ENCODE measurements around the gene NUDT14. TPM values are rescaled to one million over a fixed set of nuclear protein-coding genes. Genes with fewer than 3 reads are reported as not detected.

Gene NUDT14
- total RNA-seq, 2 donors from 2014 or later = 32.9 to 36.5 TPM

DNA sequence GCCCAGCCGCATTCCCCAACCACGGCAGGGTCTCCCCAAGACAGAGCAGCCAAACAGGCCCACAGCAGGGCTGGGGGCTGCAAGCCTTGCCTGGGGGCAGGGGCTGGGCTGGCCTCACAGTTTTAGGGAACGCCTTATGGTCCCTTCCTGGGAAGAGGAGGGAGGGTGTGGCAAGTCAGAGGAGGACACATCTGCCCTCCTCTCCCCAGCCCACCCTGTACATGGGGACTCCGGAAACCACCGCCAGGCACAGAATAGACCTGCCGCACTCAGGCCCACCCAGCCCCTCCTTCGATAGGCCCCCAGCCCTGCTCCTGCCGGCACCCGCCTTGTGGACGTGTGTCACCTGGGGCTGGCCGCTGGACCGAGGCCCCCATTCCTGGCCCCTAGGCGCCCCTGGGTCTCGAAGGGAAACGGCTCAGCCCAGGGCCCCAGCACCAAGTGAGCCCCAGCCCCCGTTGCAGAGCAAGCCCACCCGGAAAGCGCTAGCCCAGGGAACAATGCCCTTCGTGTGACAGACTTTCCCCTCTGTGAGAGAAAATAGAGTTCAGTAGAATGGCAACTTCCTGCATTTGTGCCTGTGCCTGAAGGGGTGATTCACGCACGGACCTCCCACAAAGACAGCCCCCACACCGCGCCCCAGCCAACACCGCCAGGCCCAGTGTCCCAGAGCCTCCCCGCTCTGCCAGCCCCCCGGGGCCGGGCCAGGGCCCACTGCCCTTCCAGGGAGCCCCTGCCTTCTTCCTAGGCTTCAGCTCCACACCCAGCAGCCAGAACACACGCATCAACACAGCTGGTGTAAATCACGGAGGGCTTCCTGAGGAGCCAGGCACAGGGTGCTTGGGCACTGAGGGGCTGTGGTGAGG, 12.0 kb upstream of the NUDT14 start:
- 42% methylated on average over 19 of the region's 29 CpGs for WGBS
- intact Hi-C loops (cut with DNase I) = no loop called here

DNA sequence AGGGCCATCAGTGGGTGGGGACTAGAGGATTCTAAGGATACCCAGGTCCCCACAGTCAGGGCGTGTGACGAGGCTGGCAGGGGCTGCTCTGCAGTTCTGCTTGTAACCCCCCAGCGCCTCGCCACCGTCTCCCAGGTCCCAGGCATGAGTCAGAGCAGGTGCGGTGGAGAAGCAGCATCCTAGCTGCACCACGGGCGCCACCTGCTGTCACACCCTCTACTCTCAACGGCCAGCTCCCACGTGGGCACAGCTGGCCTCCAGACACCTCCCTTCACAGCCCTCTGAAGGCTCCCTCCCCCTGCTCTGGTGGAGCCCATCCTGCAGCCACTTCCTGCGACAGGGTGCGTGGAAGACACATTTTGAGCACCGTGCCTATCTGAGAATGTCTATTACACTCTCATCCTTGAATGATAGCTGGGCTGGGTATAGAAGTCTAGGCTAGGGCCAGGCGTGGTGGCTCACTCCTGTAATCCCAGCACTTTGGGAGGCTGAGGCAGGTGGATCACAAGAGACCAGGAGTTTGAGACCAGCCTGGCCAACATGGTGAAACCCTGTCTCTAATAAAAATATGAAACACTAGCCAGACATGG, 6.9 kb upstream of the NUDT14 start:
- no peak for DNase-seq (ENCODE audit: low spot score)
- no peak for TF ChIP-seq POLR2A (IDR thresholded peaks at IDR 0.05)
- TF ChIP-seq POLR2AphosphoS5 (IDR thresholded peaks at IDR 0.05) = no peak
- TF ChIP-seq, protein P1, sequence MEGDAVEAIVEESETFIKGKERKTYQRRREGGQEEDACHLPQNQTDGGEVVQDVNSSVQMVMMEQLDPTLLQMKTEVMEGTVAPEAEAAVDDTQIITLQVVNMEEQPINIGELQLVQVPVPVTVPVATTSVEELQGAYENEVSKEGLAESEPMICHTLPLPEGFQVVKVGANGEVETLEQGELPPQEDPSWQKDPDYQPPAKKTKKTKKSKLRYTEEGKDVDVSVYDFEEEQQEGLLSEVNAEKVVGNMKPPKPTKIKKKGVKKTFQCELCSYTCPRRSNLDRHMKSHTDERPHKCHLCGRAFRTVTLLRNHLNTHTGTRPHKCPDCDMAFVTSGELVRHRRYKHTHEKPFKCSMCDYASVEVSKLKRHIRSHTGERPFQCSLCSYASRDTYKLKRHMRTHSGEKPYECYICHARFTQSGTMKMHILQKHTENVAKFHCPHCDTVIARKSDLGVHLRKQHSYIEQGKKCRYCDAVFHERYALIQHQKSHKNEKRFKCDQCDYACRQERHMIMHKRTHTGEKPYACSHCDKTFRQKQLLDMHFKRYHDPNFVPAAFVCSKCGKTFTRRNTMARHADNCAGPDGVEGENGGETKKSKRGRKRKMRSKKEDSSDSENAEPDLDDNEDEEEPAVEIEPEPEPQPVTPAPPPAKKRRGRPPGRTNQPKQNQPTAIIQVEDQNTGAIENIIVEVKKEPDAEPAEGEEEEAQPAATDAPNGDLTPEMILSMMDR (IDR thresholded peaks at IDR 0.05) = peak in 1 of 4 experiments; percentile 22
- H3K4me1 ChIP-seq (replicated peaks) = no peaks in the 10 kb centered on the region
- 53% methylated on average over 14 of the region's 14 CpGs for WGBS
- no peaks in the 10 kb centered on the region for H3K27me3 ChIP-seq (replicated peaks; ENCODE audit: insufficient read depth)
- H3K27ac ChIP-seq = no peak overlapping the region
- no peaks in the 10 kb centered on the region for H3K9me3 ChIP-seq
- H3K36me3 ChIP-seq = no peaks in the 10 kb centered on the region
- H3K4me3 ChIP-seq = no peak overlapping the region
- intact Hi-C loops (cut with DNase I) = no loop called here

More for the DNA sequence above, 12.0 kb upstream of the NUDT14 start:
- Histone ChIP-seq H3K27me3 (replicated peaks; ENCODE audit: insufficient read depth) (peaks cover 3% of the 10 kb centered on the region), H3K4me3 (no peak overlapping the region), H3K4me1 (replicated peaks) (no peaks in the 10 kb centered on the region), H3K9me3 (no peaks in the 10 kb centered on the region), H3K36me3 (no peaks in the 10 kb centered on the region), H3K27ac (no peak overlapping the region)
- no peak for DNase-seq (ENCODE audit: low spot score)
- TF ChIP-seq POLR2A (IDR thresholded peaks at IDR 0.05) = no peak
- TF ChIP-seq POLR2AphosphoS5 (IDR thresholded peaks at IDR 0.05) = no peak
- TF ChIP-seq, protein P1 (IDR thresholded peaks at IDR 0.05) = no peak

DNA sequence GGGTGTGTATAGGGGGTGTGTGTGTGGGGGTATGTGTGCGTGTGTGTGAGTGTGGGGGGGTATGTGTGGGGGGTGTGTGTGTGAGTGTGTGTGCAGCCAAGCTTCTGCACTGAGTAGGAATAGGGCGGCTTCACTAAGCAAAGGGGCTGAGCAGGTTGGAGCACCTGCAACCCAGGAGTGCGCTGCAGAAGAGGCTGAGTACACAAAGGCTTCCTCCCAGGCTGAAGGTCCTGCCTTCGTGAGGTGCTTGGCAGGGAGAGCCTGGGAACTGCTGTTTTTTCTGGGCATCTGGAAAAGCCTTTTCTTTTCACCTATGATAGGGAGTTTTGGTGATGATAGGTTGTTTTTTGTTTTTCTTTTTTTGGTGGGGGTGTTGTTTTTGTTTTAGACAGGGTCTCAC, 6.0 kb upstream of the NUDT14 start:
- intact Hi-C loops (cut with DNase I) = no loop called here
- no peak overlapping the region for H3K4me3 ChIP-seq
- 52% methylated on average over 4 of the region's 4 CpGs for WGBS
- H3K4me1 ChIP-seq (replicated peaks) = no peaks in the 10 kb centered on the region
- H3K36me3 ChIP-seq = no peaks in the 10 kb centered on the region
- no peak for DNase-seq (ENCODE audit: low spot score)
- TF ChIP-seq, protein P1 (IDR thresholded peaks at IDR 0.05) = no peak
- TF ChIP-seq POLR2AphosphoS5 (IDR thresholded peaks at IDR 0.05) (no peak), POLR2A (IDR thresholded peaks at IDR 0.05) (no peak)
- no peaks in the 10 kb centered on the region for H3K27me3 ChIP-seq (replicated peaks; ENCODE audit: insufficient read depth)
- H3K9me3 ChIP-seq = no peaks in the 10 kb centered on the region
- no peak overlapping the region for H3K27ac ChIP-seq

DNA sequence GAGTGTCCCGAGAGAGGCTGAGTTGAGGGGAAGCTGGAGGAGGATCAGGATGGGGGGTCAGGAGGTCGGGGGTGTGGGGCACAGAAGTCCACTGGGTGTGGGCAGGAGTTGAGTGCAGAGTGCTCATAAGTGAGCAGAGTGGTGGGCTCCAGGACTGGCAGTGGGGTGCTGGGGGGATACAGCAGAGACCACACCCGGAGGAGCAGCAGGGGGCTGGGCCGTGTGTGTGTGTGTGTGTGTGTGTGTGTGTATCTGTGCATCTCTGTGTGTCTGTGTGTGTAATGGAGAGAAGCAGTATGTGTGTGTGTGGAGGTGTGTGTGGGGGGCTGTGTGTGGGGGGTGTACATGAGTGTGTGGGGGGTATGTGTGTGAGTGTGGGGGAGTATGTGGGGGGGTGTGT, 4.9 kb upstream of the NUDT14 start:
- WGBS = 40% methylated on average over 4 of the region's 4 CpGs
- intact Hi-C loops (cut with DNase I) = no loop called here
- no peaks in the 10 kb centered on the region for H3K4me1 ChIP-seq (replicated peaks)
- H3K36me3 ChIP-seq = no peaks in the 10 kb centered on the region
- no peaks in the 10 kb centered on the region for H3K27me3 ChIP-seq (replicated peaks; ENCODE audit: insufficient read depth)
- H3K4me3 ChIP-seq = no peak overlapping the region
- TF ChIP-seq POLR2AphosphoS5 (IDR thresholded peaks at IDR 0.05) (no peak), POLR2A (IDR thresholded peaks at IDR 0.05) (no peak)
- TF ChIP-seq, protein P1 (IDR thresholded peaks at IDR 0.05) = no peak
- no peak for DNase-seq (ENCODE audit: low spot score)
- H3K9me3 ChIP-seq = no peaks in the 10 kb centered on the region
- no peak overlapping the region for H3K27ac ChIP-seq

All from prostate gland (tissue), 2 donors.